Measurements from ENCODE around the gene PHF5A. TPM values are rescaled to one million over a fixed set of nuclear protein-coding genes. Genes with fewer than 3 reads are reported as not detected.

Gene PHF5A
- polyA plus RNA-seq, 1 of the 3 experiments (the other 2 are of a cell fraction) = 39.6 TPM

- Histone ChIP-seq H3K4me3 (ENCODE audit: low read depth in 2 of 2, low read length in 1 of 2) (no peak overlapping the region), H3K9ac (no peak overlapping the region), H3F3A (replicated peaks; ENCODE audit: insufficient read depth) (no peaks in the 10 kb centered on the region), H3K9me3 (no peaks in the 10 kb centered on the region), H3K4me1 (ENCODE audit: control insufficient read depth in 1 of 2, insufficient read depth in 2 of 2, low read depth in 1 of 2, low read length in 1 of 2) (no peaks in the 10 kb centered on the region), H4K20me1 (ENCODE audit: insufficient read depth) (peaks cover 4% of the 10 kb centered on the region; the same call in 1 of the 2 replicates), H3K36me3 (replicated peaks in 1 of 2; ENCODE audit: control insufficient read depth in 1 of 2, insufficient read depth in 2 of 2, low read length in 1 of 2) (no peaks in the 10 kb centered on the region), H3K27me3 (ENCODE audit: insufficient read depth) (no peaks in the 10 kb centered on the region), H3K9me2 (no peaks in the 10 kb centered on the region), H3K27ac (ENCODE audit: low read depth in 2 of 2, low read length in 1 of 2) (no peak overlapping the region), H2AFZ (ENCODE audit: low read depth) (no peak overlapping the region), H3K4me2 (no peak overlapping the region), H3K79me2 (ENCODE audit: insufficient read depth) (peaks cover 51% of the 10 kb centered on the region)
- CTCF ChIA-PET = interaction anchor here (0.8 to 1.7 kb wide), 3 partner anchors 9 to 75 kb away, joined by 3 to 5 read pairs (median 5); no protein-coding TSS in a partner anchor
- POLR2A ChIA-PET = no interaction called here
- DNase-seq = no peak
- TF ChIP-seq MXI1 (IDR thresholded peaks at IDR 0.05; ENCODE audit: low read depth, low read length) = no peak
- TF ChIP-seq GABPA (IDR thresholded peaks at IDR 0.05; ENCODE audit: low read depth) = no peak
- no peak for TF ChIP-seq NFIC (IDR thresholded peaks at IDR 0.05; ENCODE audit: borderline replicate concordance)
- no peak for TF ChIP-seq JUND (IDR thresholded peaks at IDR 0.05)
- WGBS (ENCODE audit: low lambda C conversion rate) = 88% methylated on average over 2 of the region's 2 CpGs
Observed at GRCh38 chr22:41478473-41478872, 10.0 kb upstream of the PHF5A start.

DNA sequence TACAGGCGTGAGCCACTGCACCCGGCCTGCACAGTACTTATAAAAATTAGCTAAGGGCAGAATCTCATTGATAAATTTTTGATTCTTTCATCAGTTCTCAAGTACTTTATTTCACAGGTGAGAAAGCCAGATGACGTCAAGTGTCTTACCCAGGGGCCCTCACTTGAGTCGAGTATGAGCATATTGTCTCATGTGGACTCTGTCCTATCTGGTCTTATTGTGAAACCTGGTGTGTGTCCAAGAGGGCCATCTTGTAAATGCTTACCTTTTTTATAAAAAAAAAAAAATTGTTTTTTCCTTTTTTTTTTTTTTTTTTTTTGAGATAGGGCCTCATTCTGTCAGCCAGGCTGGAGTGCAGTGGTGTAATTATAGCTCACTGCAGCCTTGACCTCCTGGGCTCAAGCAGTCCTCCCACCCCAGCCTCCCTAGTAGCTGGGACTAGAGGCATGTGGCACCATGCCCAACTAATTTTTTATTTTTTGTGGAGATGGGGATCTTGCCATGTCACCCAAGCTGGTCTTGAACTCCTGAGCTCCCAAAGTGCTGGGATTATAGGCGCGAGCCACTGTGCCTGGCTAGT lies 6.5 kb upstream of the PHF5A start:
- H3K9me3 ChIP-seq = no peaks in the 10 kb centered on the region
- no peak for TF ChIP-seq MAX (IDR thresholded peaks at IDR 0.05; ENCODE audit: low read depth)
- no peak for TF ChIP-seq EP300 (IDR thresholded peaks at IDR 0.05; ENCODE audit: borderline replicate concordance in 1 of 2, low read depth in 1 of 2, low read length in 1 of 2)
- TF ChIP-seq JUND (IDR thresholded peaks at IDR 0.05) = no peak
- no peak for TF ChIP-seq GABPA (IDR thresholded peaks at IDR 0.05; ENCODE audit: low read depth)
- TF ChIP-seq TCF12 (IDR thresholded peaks at IDR 0.05) = no peak
- TF ChIP-seq CHD2 (IDR thresholded peaks at IDR 0.05; ENCODE audit: low read length, partially characterized antibody) = no peak
- no peak for TF ChIP-seq SMC3 (IDR thresholded peaks at IDR 0.05; ENCODE audit: low read depth, low read length)
- no peak for TF ChIP-seq FOSL2 (IDR thresholded peaks at IDR 0.05; ENCODE audit: borderline replicate concordance, low read depth)
- TF ChIP-seq POLR2AphosphoS5 (IDR thresholded peaks at IDR 0.05; ENCODE audit: low read depth, low read length) = no peak
- no peak for TF ChIP-seq TEAD4 (IDR thresholded peaks at IDR 0.05; ENCODE audit: borderline replicate concordance, insufficient read depth)
- no peak for TF ChIP-seq MXI1 (IDR thresholded peaks at IDR 0.05; ENCODE audit: low read depth, low read length)
- TF ChIP-seq FOXM1 (IDR thresholded peaks at IDR 0.05; ENCODE audit: low read depth) = no peak
- no peak for TF ChIP-seq ELF1 (IDR thresholded peaks at IDR 0.05)
- TF ChIP-seq PBX3 (IDR thresholded peaks at IDR 0.05) = no peak
- no peak for TF ChIP-seq SIN3A (IDR thresholded peaks at IDR 0.05; ENCODE audit: borderline replicate concordance, low read depth, low read length)
- no peak for TF ChIP-seq TAF1 (IDR thresholded peaks at IDR 0.05; ENCODE audit: borderline replicate concordance, low read depth, low read length)
- TF ChIP-seq YY1 (IDR thresholded peaks at IDR 0.05; ENCODE audit: low read depth) = no peak
- POLR2A ChIA-PET = no interaction called here

More for the DNA sequence above, 6.5 kb upstream of the PHF5A start:
- H3K4me2 ChIP-seq = no peak overlapping the region
- no peak overlapping the region for H3K4me3 ChIP-seq (ENCODE audit: low read depth in 2 of 2, low read length in 1 of 2)
- H3K36me3 ChIP-seq (replicated peaks in 1 of 2; ENCODE audit: control insufficient read depth in 1 of 2, insufficient read depth in 2 of 2, low read length in 1 of 2) = no peaks in the 10 kb centered on the region
- H2AFZ ChIP-seq (ENCODE audit: low read depth) = no peak overlapping the region
- no peak overlapping the region for H3K27ac ChIP-seq (ENCODE audit: low read depth in 2 of 2, low read length in 1 of 2)
- no peaks in the 10 kb centered on the region for H3K9me2 ChIP-seq
- H3K9ac ChIP-seq = no peak overlapping the region
- WGBS (ENCODE audit: low lambda C conversion rate) = 98% methylated on average over 4 of the region's 6 CpGs
- no peaks in the 10 kb centered on the region; a peak in 2 of 4 replicates for H3K4me1 ChIP-seq (ENCODE audit: control insufficient read depth in 1 of 2, insufficient read depth in 2 of 2, low read depth in 1 of 2, low read length in 1 of 2)
- H3K79me2 ChIP-seq (ENCODE audit: insufficient read depth) = peaks cover 67% of the 10 kb centered on the region
- no peak for DNase-seq
- no peaks in the 10 kb centered on the region for H3K27me3 ChIP-seq (ENCODE audit: insufficient read depth)
- H4K20me1 ChIP-seq (ENCODE audit: insufficient read depth) = no peaks in the 10 kb centered on the region; the same call in 1 of the 2 replicates
- no peaks in the 10 kb centered on the region for H3F3A ChIP-seq (replicated peaks; ENCODE audit: insufficient read depth)
- CTCF ChIA-PET = no interaction called here
